HG03575 (cell line): ENCODE data around the gene CACNA2D1.
"Not testable (repeated sequence)": the region's sequence is repeated elsewhere in the genome, so short reads cannot be mapped to it uniquely, and the experiment has no call there.

Experiments
- ATAC-seq: cut with Tn5 transposase; IDR thresholded peaks from one replicate; pipeline ENCODE4 v1.9.1; 2021; ENCODE audit not compliant: unreplicated experiment, insufficient number of reproducible peaks, low FRiP score; ENCODE audit errors: extremely low read depth

The CACNA2D1 gene

DNA sequence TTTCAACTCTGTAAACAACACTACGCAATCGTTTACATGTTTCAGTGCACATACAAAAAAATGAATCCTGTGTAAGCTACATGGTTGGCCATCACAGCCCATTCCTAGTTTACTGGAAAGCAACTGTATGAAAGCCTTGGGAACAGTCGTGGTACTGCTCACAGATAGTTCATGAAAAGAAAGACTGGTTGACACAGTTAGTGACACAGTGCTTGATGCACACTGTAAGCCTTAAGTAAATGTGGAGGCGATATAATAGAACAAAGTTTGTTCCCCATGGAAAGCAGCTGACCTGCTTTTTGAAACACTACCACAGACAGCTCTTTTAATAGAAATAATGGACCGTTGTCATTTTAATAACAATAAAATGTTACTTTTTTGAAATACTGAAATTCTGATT, 5.1 kb downstream of the CACNA2D1 start:
- no peak for ATAC-seq

DNA sequence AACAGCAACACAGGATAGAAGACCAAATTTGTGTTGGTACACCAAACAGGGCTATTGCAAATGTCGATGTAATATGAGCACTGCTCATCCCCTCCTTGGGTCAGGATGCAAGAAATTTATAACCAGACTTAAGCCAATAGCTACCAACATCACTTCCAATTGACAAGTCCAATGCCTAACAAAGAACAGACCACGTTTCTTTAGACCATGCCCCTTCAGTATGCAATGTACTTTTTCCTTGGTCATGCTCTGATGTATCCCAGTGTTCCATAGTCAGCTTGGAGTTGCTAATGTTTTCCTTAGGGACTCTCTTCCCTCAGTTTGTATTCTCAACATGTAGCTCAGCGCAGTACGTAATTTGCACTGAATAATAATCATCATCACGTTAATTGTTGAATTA, 7.8 kb downstream of the CACNA2D1 start:
- no peak for ATAC-seq

DNA sequence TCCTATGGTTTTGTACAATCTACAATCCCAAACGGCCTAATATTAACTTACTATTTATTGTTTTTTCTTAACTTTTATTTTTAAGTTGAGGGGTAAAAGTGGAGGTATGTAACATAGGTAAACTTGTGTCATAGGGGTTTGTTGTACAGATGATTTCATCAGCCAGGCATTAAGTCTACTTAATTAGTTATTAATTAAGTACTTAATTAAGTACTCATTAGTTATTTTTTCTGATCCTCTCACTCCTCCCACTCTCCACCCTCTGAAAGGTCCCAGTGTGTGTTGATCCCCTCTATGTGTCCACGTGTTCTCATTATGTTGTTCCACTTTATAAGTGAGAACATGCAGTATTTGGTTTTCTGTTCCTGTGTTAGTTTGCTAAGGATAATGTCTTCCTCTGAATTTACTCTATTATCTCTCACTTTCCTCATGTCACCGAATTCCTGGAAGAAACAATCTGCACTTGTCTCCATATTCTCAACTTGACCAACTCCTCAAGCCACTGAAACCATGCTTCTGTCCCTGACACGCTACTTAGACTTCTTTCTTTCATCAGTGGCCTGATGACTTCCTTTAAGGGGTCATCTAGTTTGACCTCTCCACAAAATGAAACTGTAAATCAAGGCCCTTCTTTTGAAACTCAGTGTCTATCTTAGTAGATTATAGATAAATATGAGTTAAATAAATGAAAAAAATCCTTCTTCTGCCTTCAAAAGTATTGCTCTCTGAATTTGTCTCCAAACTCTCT, 9.1 kb downstream of the CACNA2D1 start:
- no peak for ATAC-seq

DNA sequence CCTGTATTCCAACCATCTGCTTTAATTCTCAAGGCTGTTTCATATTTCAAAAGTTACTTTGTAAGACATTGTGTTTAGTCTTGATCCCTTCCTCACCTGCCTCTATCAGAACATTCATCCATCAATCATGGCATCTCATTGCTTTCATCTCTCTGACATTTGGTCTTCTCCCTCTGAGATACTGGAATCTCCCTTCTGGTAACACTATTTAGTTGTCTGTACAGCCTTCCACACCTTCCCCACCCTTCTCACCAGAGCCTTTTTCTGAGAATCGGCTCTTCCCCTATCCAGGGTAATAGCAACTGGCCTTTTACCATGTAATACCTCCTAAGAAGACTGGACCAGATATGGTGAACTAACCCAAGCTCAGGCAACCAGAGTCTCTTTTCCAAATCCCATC, 10.1 kb downstream of the CACNA2D1 start:
- ATAC-seq = no peak

DNA sequence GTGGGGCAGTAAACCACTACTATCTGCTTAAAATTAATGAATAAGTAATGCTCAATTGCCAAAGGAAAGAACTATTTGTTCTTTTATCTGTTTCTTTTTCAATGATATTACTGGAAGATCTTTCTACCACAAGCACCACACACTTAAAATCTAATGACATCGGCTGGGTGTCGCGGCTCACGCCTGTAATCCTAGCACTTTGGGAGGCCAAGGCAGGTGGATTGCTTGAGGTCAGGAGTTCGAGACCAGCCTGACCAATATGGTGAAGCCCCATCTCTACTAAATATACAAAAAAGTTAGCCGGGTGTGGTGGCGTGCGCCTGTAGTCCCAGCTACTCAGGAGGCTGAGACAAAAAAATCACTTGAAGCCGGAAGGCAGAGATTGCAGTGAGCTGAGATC, 10.8 kb downstream of the CACNA2D1 start:
- not testable (repeated sequence) for ATAC-seq

DNA sequence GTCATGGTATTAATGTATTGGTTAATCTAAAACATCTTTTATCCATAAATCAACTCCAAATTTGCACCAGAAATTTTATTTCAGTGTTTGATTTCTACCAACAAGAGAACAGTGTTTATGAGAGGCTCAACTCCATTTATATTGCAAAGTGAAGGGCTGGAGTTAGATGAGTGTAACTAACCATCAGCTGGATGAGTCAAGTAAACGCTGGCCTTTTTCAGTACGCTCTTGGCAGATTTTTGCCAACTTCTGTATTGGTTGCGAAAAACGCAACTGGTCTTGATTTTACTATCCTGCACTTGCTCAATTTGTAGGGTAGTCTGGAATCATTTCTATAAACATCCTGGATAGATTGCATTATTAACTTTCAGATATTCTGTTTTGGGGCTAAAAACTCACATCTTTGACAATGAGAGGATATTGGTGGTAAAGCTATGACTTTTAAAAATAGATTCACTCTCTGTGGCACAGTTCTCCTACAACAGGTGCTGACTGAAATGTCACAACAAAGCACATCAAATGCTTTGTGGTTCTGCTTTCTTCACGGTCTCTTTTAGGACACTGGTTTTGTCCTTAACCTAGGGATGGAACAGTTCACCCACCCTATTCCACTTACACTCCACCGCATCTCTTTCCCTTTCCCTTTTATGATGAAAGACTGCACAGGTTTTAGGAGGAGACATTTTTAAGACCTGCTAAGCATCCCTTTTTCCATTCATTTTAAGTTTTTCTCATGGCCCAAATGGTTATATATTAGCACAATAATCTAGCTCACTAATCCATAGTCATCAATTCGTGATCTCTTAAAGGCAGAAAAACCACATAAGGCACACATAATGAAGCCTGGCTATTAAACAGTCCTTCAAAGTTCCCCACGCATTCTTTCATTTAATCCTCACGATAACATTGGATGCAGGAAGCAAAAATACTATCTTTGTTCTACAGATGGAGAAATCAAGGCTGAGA, 12.8 kb downstream of the CACNA2D1 start:
- no peak for ATAC-seq

DNA sequence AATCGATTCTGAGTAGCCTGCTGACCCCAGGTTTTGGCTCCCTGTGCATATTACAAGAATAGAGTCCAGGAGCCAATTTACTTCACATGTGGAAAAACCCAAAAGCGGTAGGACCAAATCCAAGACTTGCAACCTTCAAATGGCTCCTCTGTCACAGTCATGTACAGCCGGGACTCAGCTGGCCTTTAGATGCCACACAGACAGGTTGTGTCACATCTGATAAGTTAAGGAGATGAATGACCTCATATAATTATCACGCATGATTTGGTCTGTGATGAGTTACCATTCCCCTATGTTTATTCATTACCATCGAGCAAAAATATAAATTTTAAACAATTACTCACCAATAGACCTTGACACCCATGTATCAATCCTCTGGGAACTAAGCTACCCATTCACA, 14.2 kb downstream of the CACNA2D1 start:
- ATAC-seq = no peak

DNA sequence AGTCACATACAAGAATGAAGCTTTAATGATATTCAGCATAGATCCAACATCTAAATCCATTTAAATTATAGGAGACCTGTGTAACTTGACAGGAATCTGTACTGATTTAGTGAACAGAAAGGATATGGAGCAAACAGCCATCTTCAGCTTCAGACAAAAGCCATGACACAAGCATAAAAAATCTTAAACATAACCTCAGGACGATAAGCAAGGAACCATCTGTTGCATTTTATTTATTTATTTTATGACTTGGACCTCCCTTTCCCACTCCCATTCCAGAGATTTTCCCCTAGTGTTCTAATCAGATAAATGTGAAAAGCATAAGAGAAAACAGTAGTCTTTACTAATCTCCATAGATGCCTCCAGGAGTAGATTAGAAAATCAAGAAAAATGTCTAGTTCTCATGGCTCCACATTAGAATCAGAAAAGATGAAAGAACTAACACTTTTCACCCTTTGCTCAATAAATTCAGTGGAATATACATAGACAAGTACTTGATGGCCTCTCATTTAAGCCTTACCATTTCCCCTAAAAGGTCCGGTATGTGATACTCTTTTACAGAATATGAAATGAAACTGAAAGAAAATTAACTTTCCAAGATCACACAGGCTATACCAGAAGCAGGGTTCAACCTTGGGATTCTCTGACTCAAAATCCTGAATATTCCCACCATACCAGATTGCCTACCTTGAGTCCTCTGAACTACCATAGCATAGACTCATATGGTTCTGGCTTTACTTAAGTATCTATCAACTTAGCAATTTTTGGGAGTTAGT, 15.2 kb downstream of the CACNA2D1 start:
- no peak for ATAC-seq

DNA sequence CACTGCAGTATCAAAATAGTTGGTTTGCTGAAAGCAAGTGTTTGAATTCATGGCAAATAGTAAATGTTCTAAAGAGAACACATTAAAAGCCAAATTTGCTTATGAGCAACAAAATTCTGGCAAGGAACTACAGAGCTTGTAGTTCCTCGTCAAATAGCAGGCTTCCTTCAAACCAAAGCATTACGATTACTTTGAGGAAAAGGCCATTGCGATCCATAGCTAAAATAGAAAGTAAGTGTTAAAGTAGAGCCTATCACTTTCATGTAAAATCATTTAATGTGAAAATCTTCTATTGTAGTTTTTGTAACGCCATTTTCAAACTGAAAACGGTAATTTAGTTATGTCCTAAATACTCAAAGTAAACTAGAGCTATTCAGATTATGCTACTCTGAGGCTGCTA, 20.1 kb downstream of the CACNA2D1 start:
- ATAC-seq = no peak

DNA sequence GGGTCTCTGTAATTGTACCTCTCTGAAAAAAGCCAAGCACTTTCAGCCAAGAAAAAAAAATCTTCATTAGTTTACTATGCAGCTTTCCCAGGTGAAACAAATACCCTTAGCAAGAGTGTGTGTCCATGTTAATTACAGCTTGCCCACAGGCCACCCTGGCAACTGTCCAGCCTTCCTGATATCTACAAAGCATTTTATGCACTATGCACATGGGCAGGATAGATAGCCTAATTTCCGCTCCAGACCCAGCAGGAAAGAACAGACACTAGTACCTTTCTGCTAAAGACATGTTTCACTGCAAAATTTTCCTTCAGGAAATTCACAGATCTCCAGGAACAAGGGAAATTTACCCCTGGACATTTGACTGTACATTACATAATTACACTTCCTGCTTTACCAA, 24.4 kb downstream of the CACNA2D1 start:
- no peak for ATAC-seq

DNA sequence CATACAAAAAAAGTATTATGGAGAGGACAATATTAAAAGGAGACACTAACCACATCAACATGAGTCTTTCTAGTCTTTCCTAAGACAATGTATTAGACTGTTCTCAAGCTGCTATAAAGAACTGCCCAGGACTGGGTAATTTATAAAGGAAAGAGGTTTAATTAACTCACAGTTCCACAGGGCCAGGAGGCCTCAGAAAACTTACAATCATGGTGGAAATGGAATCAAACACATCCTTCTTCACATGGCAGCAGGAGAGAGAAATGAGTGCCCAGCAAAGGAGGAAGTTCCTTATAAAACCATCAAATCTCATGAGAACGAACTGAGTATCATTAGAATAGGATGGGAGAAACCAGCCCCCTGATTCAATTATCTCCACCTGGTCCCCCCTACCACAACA, 25.7 kb downstream of the CACNA2D1 start:
- ATAC-seq = no peak

DNA sequence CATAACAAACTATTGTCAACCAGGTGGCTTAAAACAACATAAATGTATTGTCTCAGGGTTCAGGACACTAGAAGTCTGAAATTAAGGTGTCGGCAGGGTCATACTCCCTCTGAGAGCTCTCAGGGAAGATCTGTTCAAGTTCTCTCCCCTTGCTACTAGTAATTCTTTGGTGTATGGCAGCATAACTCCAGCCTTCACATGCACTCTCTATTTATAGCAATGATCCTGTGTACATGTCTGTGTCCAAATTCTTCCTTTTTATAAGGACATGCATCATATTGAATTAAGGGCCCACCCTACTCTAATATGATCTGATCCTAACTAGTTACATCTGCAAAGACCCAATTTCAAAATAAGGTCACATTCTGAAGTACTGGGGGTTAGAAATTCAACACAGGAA, 27.2 kb downstream of the CACNA2D1 start:
- no peak for ATAC-seq

DNA sequence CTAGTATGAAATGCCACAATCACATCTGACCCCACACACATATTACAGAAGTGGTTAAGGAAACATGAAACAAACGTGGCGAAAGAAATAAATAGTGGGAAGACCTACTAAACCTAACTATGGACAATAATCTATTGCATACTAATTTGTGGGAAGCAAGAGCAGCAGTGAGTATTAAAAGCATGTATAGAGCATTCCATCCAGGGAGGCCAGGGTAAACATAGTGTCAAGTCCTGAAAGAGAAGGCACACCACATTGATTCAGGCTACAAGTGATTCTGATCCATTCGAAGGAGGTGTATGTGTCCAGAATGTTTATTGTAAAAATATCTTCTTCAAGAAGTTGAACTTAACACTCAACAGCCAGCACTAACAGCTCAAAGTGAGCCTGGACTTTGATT, 29.2 kb downstream of the CACNA2D1 start:
- no peak for ATAC-seq

DNA sequence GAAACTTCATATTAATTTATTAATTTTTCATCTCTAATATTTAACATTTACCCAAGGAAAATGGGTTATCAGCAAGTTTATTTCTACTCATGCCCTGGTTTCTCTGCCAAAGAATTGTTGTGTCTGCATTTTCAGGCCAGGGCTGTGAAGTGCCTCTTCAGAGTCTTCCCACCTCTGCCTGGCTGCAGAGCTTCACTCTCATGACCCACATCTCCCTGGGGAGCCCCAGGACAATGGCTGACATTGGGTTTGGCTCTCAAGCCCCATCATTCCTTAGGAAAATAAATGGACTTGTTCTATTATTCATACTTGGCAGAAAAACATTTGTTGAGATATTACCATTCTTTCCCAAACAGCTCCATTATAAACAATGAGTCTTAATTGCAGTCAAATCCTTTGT, 30.3 kb downstream of the CACNA2D1 start:
- no peak for ATAC-seq

DNA sequence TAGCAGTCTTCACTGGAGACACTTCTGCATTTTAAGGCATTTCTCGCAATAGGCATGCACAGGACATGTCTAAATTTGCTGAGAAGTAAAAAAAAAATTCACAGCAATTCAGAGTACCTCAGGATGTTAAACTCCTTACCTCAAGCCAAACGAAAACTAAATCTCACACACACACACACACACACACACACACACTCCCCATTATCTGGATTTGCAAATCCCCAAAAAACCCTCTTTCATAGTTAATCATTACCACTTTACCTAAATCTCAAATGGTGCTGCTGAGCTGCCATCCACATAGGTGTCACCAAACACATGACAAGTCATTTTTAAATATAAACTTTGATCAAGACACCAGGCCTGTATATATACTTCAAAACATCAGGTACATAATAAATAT, 31.8 kb downstream of the CACNA2D1 start:
- ATAC-seq = no peak

DNA sequence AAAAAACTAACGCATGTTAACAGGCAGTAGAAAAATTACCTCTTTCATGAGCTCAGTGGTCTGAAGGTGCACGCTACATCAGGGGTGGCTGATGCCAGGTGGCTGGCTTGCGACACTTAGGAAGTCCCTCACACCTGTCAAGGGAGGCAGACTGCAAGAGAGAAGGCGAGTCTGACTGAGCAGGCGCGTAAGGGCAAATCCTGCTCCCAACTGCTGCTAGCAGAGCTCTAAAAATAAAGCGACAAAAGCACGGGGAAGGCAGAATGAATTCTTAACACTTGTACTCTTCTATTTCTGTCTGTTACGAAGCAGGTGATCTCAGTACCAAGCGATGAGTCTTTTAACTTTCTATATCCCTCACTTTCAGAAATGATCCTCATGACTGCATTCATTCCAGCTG, 33.1 kb downstream of the CACNA2D1 start:
- no peak for ATAC-seq

DNA sequence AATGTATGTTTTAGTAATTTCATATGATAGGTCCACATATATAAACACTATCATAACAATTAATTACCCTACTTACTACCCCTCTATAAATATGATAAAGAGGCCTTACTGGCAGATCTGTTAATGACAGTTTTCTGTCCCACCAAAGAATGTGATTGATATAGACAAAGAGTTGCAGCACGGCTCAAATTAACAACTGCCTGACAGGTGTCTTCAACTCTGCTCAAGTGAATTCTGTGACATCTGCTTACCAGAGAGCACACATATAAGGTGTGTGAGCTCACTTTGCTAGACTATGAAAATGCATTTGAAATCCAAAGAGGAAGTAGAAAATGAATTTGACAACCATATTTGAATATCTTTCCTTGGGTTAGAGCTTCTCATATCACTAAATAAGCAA, 36.6 kb downstream of the CACNA2D1 start:
- ATAC-seq = no peak

DNA sequence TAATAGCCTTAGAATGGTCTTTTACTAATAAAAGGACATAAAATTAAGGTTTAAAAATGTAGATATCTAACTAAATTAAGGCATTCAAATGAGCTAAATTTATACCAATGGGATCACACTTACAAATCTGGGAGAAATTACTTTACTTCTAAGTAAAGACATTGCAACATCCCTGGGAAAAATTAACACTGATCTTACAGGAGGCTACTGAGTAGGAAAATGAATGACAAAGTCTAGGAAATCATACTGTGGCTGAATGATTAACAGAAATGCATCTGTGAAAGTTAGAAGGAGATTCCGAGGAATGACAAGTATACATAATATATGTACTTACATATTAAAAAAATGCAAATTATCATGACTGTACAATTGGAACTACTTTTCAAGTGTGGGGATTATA, 38.3 kb downstream of the CACNA2D1 start:
- ATAC-seq = no peak

DNA sequence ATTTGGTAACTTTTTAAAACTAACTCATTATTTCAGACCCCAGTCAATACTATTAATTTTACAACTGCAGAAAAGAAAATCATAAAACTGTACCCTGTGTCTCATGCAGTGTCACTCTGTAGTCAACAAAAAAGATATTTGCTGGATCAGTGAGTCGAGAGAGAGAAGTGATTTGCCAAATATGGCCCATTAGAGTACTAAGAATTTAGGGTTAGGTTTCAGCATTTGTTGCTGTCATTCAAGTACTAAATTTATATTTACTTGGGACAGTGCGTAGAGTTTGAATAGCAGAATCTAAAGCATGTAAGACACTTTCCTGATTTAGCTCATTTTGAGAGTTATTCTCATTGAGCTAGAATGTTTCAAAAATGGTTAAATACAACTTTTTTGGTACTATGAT, 38.9 kb downstream of the CACNA2D1 start:
- no peak for ATAC-seq

DNA sequence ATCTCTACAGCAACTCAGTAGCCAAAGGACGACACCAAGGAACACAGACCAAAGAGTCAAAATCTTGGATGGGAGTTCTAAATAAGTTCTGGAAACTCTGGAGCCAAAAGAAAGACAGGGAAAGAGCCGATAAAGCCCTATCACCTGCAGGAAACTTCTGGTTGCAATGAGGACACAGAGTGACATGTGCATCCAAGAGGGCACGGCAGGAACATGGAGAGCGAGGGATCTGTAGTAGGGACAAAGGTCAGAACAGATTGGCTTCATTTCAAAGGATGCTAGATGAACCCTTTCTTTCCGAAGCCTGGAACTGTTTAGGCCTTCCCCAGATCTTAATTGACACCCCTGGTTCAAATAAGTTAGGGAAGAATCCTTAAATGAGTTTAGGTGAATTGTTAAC, 39.5 kb downstream of the CACNA2D1 start:
- ATAC-seq = no peak
